GM19452 (cell line): ENCODE data around the gene KRT6C.

Experiments used
- ATAC-seq: cut with Tn5 transposase; IDR thresholded peaks from one replicate; pipeline ENCODE4 v1.9.1; 2021; ENCODE audit not compliant: unreplicated experiment

KRT6C gene

GRCh38 chr12:52436000-52436827 lies 37.4 kb downstream of the KRT6C start:
- ATAC-seq: no peak

GRCh38 chr12:52435659-52435999 lies 38.0 kb downstream of the KRT6C start:
- ATAC-seq: no peak

- ATAC-seq: no peak
Observed at GRCh38 chr12:52434760-52435530, 38.7 kb downstream of the KRT6C start.

GRCh38 chr12:52434081-52434733 lies 39.4 kb downstream of the KRT6C start, which contains the start of gene KRT75:
TSS of gene KRT75 (minus strand) at chr12:52434371. CDS start at chr12:52434304, 67 bp downstream.
- no peak for ATAC-seq

GRCh38 chr12:52433501-52434080 lies 40.0 kb downstream of the KRT6C start:
- ATAC-seq: no peak

GRCh38 chr12:52432559-52433207 lies 40.9 kb downstream of the KRT6C start:
- ATAC-seq: no peak

- no peak for ATAC-seq
Observed at GRCh38 chr12:52428121-52428520, 45.5 kb downstream of the KRT6C start.

GRCh38 chr12:52427083-52427482 lies 46.5 kb downstream of the KRT6C start:
- no peak for ATAC-seq

GRCh38 chr12:52426034-52426433 lies 47.6 kb downstream of the KRT6C start:
- no peak for ATAC-seq

GRCh38 chr12:52425466-52425865 lies 48.1 kb downstream of the KRT6C start:
- ATAC-seq: no peak

GRCh38 chr12:52423661-52424500 lies 49.7 kb downstream of the KRT6C start:
- no peak for ATAC-seq

- no peak for ATAC-seq
Observed at GRCh38 chr12:52423035-52423434, 50.6 kb downstream of the KRT6C start.

GRCh38 chr12:52419656-52420055 lies 53.9 kb downstream of the KRT6C start:
- ATAC-seq: no peak

- ATAC-seq: no peak
Observed at GRCh38 chr12:52418576-52419110, 55.0 kb downstream of the KRT6C start.
